KMS-11 (cell line): ENCODE data around the gene GPHN.

Experiments
- H2AFZ ChIP-seq: fragments of 200-600 bp; sonication (generic); 2 replicates; pipeline ENCODE4 v1.6.1; 2016; ENCODE audit warnings: antibody characterized with exemption, mixed run types, low read depth
- H3K27ac ChIP-seq: fragments of 200-600 bp; sonication (generic); 2 replicates; pipeline ENCODE4 v1.6.1; 2016; ENCODE audit warnings: mild to moderate bottlenecking, mixed run types
- H3K27me3 ChIP-seq: fragments of 200-600 bp; sonication (generic); 2 replicates; pipeline ENCODE4 v1.6.1; 2017; ENCODE audit warnings: mild to moderate bottlenecking, low read depth, mixed run types, moderate library complexity; ENCODE audit not compliant: insufficient read depth
- H3K36me3 ChIP-seq: fragments of 200-600 bp; sonication (generic); 2 replicates; pipeline ENCODE4 v1.6.1; 2017; ENCODE audit warnings: mild to moderate bottlenecking, mixed run types; ENCODE audit not compliant: insufficient read depth
- H3K4me1 ChIP-seq: fragments of 200-600 bp; sonication (generic); 2 replicates; pipeline ENCODE4 v1.6.1; 2016; ENCODE audit warnings: mild to moderate bottlenecking, low read depth, mixed run types; ENCODE audit not compliant: poor library complexity, severe bottlenecking
- H3K4me2 ChIP-seq: fragments of 200-600 bp; sonication (generic); 2 replicates; pipeline ENCODE4 v1.7.0; 2016; ENCODE audit warnings: mild to moderate bottlenecking, mixed run types
- H3K4me3 ChIP-seq: fragments of 200-600 bp; sonication (generic); IDR thresholded peaks from 2 replicates; pipeline ENCODE4 v1.6.1; 2017; ENCODE audit warnings: low read depth, low read length, mixed read lengths; ENCODE audit not compliant: insufficient read depth
- H3K79me2 ChIP-seq: fragments of 200-600 bp; sonication (generic); 2 replicates; pipeline ENCODE4 v1.6.1; 2016; ENCODE audit warnings: low read depth, mixed run types; ENCODE audit not compliant: insufficient read depth
- H3K9ac ChIP-seq: fragments of 200-600 bp; sonication (generic); 2 replicates; pipeline ENCODE4 v1.6.1; 2016; ENCODE audit warnings: mild to moderate bottlenecking, mixed run types
- H4K20me1 ChIP-seq: fragments of 200-600 bp; sonication (generic); 2 replicates; pipeline ENCODE4 v1.6.1; 2016; ENCODE audit warnings: mild to moderate bottlenecking, mixed run types; ENCODE audit not compliant: insufficient read depth
- CTCF ChIP-seq: fragments of 200-600 bp; sonication (generic); conservative IDR thresholded peaks from 2 replicates; pipeline ENCODE4 v1.6.1; 2017; ENCODE audit warnings: low read depth, mild to moderate bottlenecking, antibody characterized with exemption, low read length, moderate library complexity, mixed read lengths

The GPHN gene

GRCh38 chr14:66859063-66859671 is 351.2 kb downstream of the GPHN start:
- no peaks in the 10 kb centered on the region for H4K20me1 ChIP-seq
- no peak overlapping the region for H2AFZ ChIP-seq
- H3K9ac ChIP-seq: no peak overlapping the region
- H3K4me3 ChIP-seq: no peak overlapping the region
- H3K79me2 ChIP-seq: no peaks in the 10 kb centered on the region
- H3K27ac ChIP-seq: no peak overlapping the region
- no peaks in the 10 kb centered on the region for H3K4me1 ChIP-seq
- H3K27me3 ChIP-seq: no peaks in the 10 kb centered on the region
- no peak for TF ChIP-seq CTCF
- no peak overlapping the region for H3K4me2 ChIP-seq
- H3K36me3 ChIP-seq: no peaks in the 10 kb centered on the region

GRCh38 chr14:66881596-66881995 is 373.6 kb downstream of the GPHN start:
- Histone ChIP-seq H3K4me3 (no peak overlapping the region), H3K27me3 (no peaks in the 10 kb centered on the region), H3K9ac (no peak overlapping the region), H3K36me3 (no peaks in the 10 kb centered on the region), H4K20me1 (no peaks in the 10 kb centered on the region), H3K27ac (no peak overlapping the region), H3K4me2 (no peak overlapping the region), H2AFZ (no peak overlapping the region), H3K4me1 (no peaks in the 10 kb centered on the region), H3K79me2 (no peaks in the 10 kb centered on the region)
- no peak for TF ChIP-seq CTCF

DNA sequence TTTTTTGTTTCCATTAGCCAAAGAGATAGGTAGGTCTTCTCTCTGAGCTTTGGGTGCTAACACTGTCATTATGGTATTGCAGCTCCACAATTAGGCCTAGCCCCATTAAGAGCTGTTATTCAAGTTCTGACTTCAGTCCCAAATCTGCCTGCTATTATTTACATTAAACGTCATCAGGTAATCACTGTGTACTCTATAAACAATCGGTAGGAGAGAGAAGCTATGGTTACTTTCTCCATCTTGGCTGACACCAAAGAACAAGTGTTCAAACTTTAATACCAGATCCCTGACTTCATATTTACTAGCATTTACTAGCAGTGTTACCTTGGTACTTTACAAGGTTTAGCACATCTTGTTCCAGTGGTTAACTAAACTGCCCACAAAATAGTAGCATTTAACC is 376.2 kb downstream of the GPHN start:
- H4K20me1 ChIP-seq: no peaks in the 10 kb centered on the region
- TF ChIP-seq CTCF: no peak
- no peak overlapping the region for H2AFZ ChIP-seq
- H3K4me3 ChIP-seq: no peak overlapping the region
- H3K4me1 ChIP-seq: no peaks in the 10 kb centered on the region
- no peak overlapping the region for H3K4me2 ChIP-seq
- no peak overlapping the region for H3K9ac ChIP-seq
- no peaks in the 10 kb centered on the region for H3K27me3 ChIP-seq
- H3K36me3 ChIP-seq: no peaks in the 10 kb centered on the region
- H3K79me2 ChIP-seq: no peaks in the 10 kb centered on the region
- no peak overlapping the region for H3K27ac ChIP-seq

DNA sequence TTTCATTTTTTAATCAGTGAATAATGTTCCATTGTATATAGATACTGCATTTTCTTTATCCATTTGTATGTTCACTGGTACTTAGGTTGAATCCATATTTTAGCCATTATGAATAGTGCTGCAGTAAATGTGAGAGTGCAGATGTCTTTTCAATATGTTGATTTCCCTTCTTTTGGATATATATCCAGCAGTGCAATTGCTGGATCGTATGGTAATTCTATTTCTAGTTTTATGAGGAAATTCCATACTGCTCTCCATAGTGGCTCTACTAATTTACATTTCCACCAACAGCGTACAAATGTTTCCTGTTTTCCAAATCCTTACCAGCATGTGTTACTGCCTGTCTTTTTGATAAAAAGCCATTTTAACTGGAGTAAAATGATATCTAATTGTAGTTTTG is 392.8 kb downstream of the GPHN start:
- Histone ChIP-seq H3K36me3 (no peaks in the 10 kb centered on the region), H4K20me1 (no peaks in the 10 kb centered on the region), H3K79me2 (no peaks in the 10 kb centered on the region), H3K4me1 (no peaks in the 10 kb centered on the region), H2AFZ (no peak overlapping the region), H3K27me3 (no peaks in the 10 kb centered on the region), H3K4me2 (no peak overlapping the region), H3K27ac (no peak overlapping the region), H3K9ac (no peak overlapping the region), H3K4me3 (no peak overlapping the region)
- TF ChIP-seq CTCF: no peak
